H9 (cell line): ENCODE results near the gene HECW1. TPM values are rescaled to one million over a fixed set of nuclear protein-coding genes. Genes with fewer than 3 reads are reported as not detected.

Source experiments
- DNase-seq: peaks from one replicate; pipeline ENCODE4 v3.0.0-alpha.2; 2017
- H2AFZ ChIP-seq: one replicate; pipeline ENCODE4 v1.6.1; 2013; ENCODE audit warnings: mild to moderate bottlenecking, low read length, control low read depth, moderate library complexity
- H2AK5ac ChIP-seq: 2 replicates; pipeline ENCODE4 v1.6.1; 2013; ENCODE audit warnings: low read length, control low read depth, mixed read lengths; ENCODE audit not compliant: insufficient read length
- H2BK120ac ChIP-seq: one replicate; pipeline ENCODE4 v1.6.1; 2013; ENCODE audit warnings: low read depth, mild to moderate bottlenecking, low read length, control low read depth, inconsistent platforms; ENCODE audit not compliant: poor library complexity, severe bottlenecking
- H2BK12ac ChIP-seq: 2 replicates; pipeline ENCODE4 v1.6.1; 2013; ENCODE audit warnings: low read length, control low read depth, mixed read lengths, low read depth; ENCODE audit not compliant: insufficient read length
- H2BK15ac ChIP-seq: 2 replicates; pipeline ENCODE4 v1.6.1; 2013; ENCODE audit warnings: low read depth, low read length, control low read depth
- H2BK20ac ChIP-seq: one replicate; pipeline ENCODE4 v1.6.1; 2013; ENCODE audit warnings: low read depth, mild to moderate bottlenecking, low read length, control low read depth, inconsistent platforms; ENCODE audit not compliant: poor library complexity, severe bottlenecking
- H2BK5ac ChIP-seq: 2 replicates; pipeline ENCODE4 v1.6.1; 2013; ENCODE audit warnings: low read length, control low read depth, mixed read lengths; ENCODE audit not compliant: insufficient read length
- H3K14ac ChIP-seq: 2 replicates; pipeline ENCODE4 v1.6.1; 2013; ENCODE audit warnings: low read length, control low read depth; ENCODE audit not compliant: insufficient read depth
- H3K18ac ChIP-seq: 2 replicates; pipeline ENCODE4 v1.6.1; 2013; ENCODE audit warnings: low read depth, mild to moderate bottlenecking, mixed read lengths, low read length, control low read depth; ENCODE audit not compliant: insufficient read length
- H3K23ac ChIP-seq: 2 replicates; pipeline ENCODE4 v1.6.1; 2013; ENCODE audit warnings: low read length, control low read depth, mixed read lengths, low read depth; ENCODE audit not compliant: insufficient read length
- H3K23me2 ChIP-seq: 2 replicates; pipeline ENCODE4 v1.6.1; 2013; ENCODE audit warnings: low read depth, mild to moderate bottlenecking, mixed read lengths, low read length, control low read depth; ENCODE audit not compliant: insufficient read length, poor library complexity, severe bottlenecking
- H3K27ac ChIP-seq: 2 replicates; pipeline ENCODE4 v1.5.1; 2013; ENCODE audit warnings: low read length, control low read depth, mixed read lengths, low read depth; ENCODE audit not compliant: insufficient read length
- H3K27me3 ChIP-seq: 2 replicates; pipeline ENCODE4 v1.6.1; 2013; ENCODE audit warnings: low read length, control low read depth, inconsistent platforms; ENCODE audit not compliant: insufficient read depth
- H3K4ac ChIP-seq: 2 replicates; pipeline ENCODE4 v1.6.1; 2013; ENCODE audit warnings: low read depth, mild to moderate bottlenecking, control low read depth, inconsistent platforms, low read length, moderate library complexity
- H3K4me1 ChIP-seq: 2 replicates; pipeline ENCODE4 v1.6.1; 2013; ENCODE audit warnings: low read length, control low read depth, inconsistent platforms; ENCODE audit not compliant: insufficient read depth
- H3K4me2 ChIP-seq: 2 replicates; pipeline ENCODE4 v1.6.1; 2013; ENCODE audit warnings: low read length, control low read depth, mixed read lengths; ENCODE audit not compliant: insufficient read length, insufficient read depth
- H3K56ac ChIP-seq: 2 replicates; pipeline ENCODE4 v1.6.1; 2013; ENCODE audit warnings: low read depth, mild to moderate bottlenecking, mixed read lengths, low read length, control low read depth; ENCODE audit not compliant: insufficient read length
- H3K79me1 ChIP-seq: 2 replicates; pipeline ENCODE4 v1.6.1; 2013; ENCODE audit warnings: low read depth, mild to moderate bottlenecking, moderate library complexity, low read length, control low read depth, inconsistent platforms; ENCODE audit not compliant: insufficient read depth, poor library complexity, severe bottlenecking
- H3K79me2 ChIP-seq: 2 replicates; pipeline ENCODE4 v1.6.1; 2013; ENCODE audit warnings: low read length, control low read depth, inconsistent platforms; ENCODE audit not compliant: insufficient read depth
- H3K9ac ChIP-seq: 2 replicates; pipeline ENCODE4 v1.6.1; 2013; ENCODE audit warnings: low read length, control low read depth, mixed read lengths; ENCODE audit not compliant: insufficient read length; ENCODE audit errors: extremely low read depth
- H3K9me3 ChIP-seq: one replicate; pipeline ENCODE4 v1.6.1; 2013; ENCODE audit warnings: low read depth, low read length, inconsistent platforms; ENCODE audit not compliant: control insufficient read depth
- H3T11ph ChIP-seq: one replicate; pipeline ENCODE4 v1.6.1; 2013; ENCODE audit warnings: mild to moderate bottlenecking, low read length, control low read depth, inconsistent platforms
- H4K20me1 ChIP-seq: one replicate; pipeline ENCODE4 v1.6.1; 2013; ENCODE audit not compliant: control insufficient read depth, insufficient read length, insufficient read depth
- H4K5ac ChIP-seq: 2 replicates; pipeline ENCODE4 v1.6.1; 2013; ENCODE audit warnings: low read depth, mild to moderate bottlenecking, mixed read lengths, low read length, control low read depth; ENCODE audit not compliant: insufficient read length
- H4K8ac ChIP-seq: replicated peaks from 2 replicates; pipeline ENCODE4 v1.6.1; 2013; ENCODE audit warnings: low read length, control low read depth, mixed read lengths, low read depth; ENCODE audit not compliant: insufficient read length
- H4K91ac ChIP-seq: 2 replicates; pipeline ENCODE4 v1.6.1; 2013; ENCODE audit warnings: low read depth, mild to moderate bottlenecking, moderate library complexity, mixed read lengths, low read length, control low read depth; ENCODE audit not compliant: insufficient read length
- H3K27ac Mint-ChIP-seq, 3 experiments: 2 replicates in 2 of 3; 3 replicates in 1 of 3; pipeline ENCODE4 v1.8.0; 2020 to 2021; ENCODE audit warnings: mixed read lengths in 3 of 3, mild to moderate bottlenecking in 1 of 3, moderate library complexity in 1 of 3
- H3K27me3 Mint-ChIP-seq: 2 replicates; pipeline ENCODE4 v1.8.0; 2021; ENCODE audit warnings: low read depth, mild to moderate bottlenecking, moderate library complexity, mixed read lengths
- H3K36me3 Mint-ChIP-seq, 3 experiments: 2 replicates in 2 of 3; 3 replicates in 1 of 3; pipeline ENCODE4 v1.8.0; 2020 to 2021; ENCODE audit warnings: low read depth in 3 of 3, mixed read lengths in 3 of 3; ENCODE audit not compliant: insufficient read depth in 1 of 3
- H3K4me1 Mint-ChIP-seq, 2 experiments: 2 replicates each; pipeline ENCODE4 v1.8.0; 2020; ENCODE audit warnings: mixed read lengths in 2 of 2
- H3K4me3 Mint-ChIP-seq, 2 experiments: 2 replicates in 1 of 2; 3 replicates in 1 of 2; pipeline ENCODE4 v1.8.0; 2020 to 2021; ENCODE audit warnings: mild to moderate bottlenecking in 2 of 2, mixed read lengths in 2 of 2, moderate library complexity in 1 of 2
- H3K9me3 Mint-ChIP-seq, 2 experiments: 2 replicates in 1 of 2; 3 replicates in 1 of 2; pipeline ENCODE4 v1.8.0; 2020; ENCODE audit warnings: mild to moderate bottlenecking in 2 of 2, mixed read lengths in 2 of 2, moderate library complexity in 1 of 2
- CTCF ChIP-seq: fragments of 200-600 bp; sonication (generic); conservative IDR thresholded peaks from 3 replicates; pipeline ENCODE4 v1.8.0; 2021; ENCODE audit warnings: antibody characterized with exemption, mild to moderate bottlenecking
- WGBS: extraction: QIAGEN DNeasy Blood & Tissue Kit; methylation state at CpG from one replicate; pipeline ENCODE4 v1.1.7; 2013; ENCODE audit warnings: missing lambda C conversion rate, low lambda C conversion rate, mixed read lengths; ENCODE audit not compliant: insufficient read length; ENCODE audit errors: extremely low coverage; 5-methylcytosine and 5-hydroxymethylcytosine counted together
- total RNA-seq: library from RNA; stranded (reverse); gene quantifications from 2 replicates; pipeline ENCODE4 v1.2.1, GENCODE V29; 2021

Gene HECW1
- total RNA-seq, 1 experiment from 2014 or later: 5.0 TPM

GRCh38 chr7:43234073-43234472 lies 121.6 kb downstream of the HECW1 start:
- Histone ChIP-seq H2AFZ (no peak overlapping the region), H4K8ac (no peak overlapping the region), H4K5ac (no peak overlapping the region), H3K4ac (no peak overlapping the region), H2BK12ac (no peak overlapping the region), H4K91ac (no peak overlapping the region), H3K9ac (no peak overlapping the region), H2BK15ac (no peak overlapping the region), H3K4me1 (peaks cover 12% of the 10 kb centered on the region), H2BK5ac (no peak overlapping the region), H3K14ac (peak overlapping the region; percentile 19; the same call in 1 of the 2 replicates), H3K9me3 (no peaks in the 10 kb centered on the region), H3K4me2 (no peak overlapping the region), H3K27me3 (no peaks in the 10 kb centered on the region), H2BK120ac (no peak overlapping the region), H4K20me1 (no peaks in the 10 kb centered on the region), H3K27ac (no peak overlapping the region), H3T11ph (no peak overlapping the region), H3K79me2 (no peaks in the 10 kb centered on the region), H3K79me1 (no peaks in the 10 kb centered on the region), H3K23ac (no peak overlapping the region), H3K18ac (no peak overlapping the region), H2AK5ac (no peak overlapping the region), H3K23me2 (no peaks in the 10 kb centered on the region), H3K56ac (no peak overlapping the region), H2BK20ac (no peak overlapping the region)
- Mint-ChIP-seq H3K9me3 (no peaks in the 10 kb centered on the region), H3K4me3 (no peak overlapping the region), H3K36me3 (no peaks in the 10 kb centered on the region), H3K4me1 (peaks cover 21 to 23% of the 10 kb centered on the region in 2 experiments), H3K27ac (no peak overlapping the region), H3K27me3 (no peaks in the 10 kb centered on the region)
- DNase-seq: no peak
- WGBS: no CpG with 5 or more reads among the region's 5 CpGs
- TF ChIP-seq CTCF: no peak
